ENCODE data around the gene CST1.
"Not testable (repeated sequence)": the region's sequence is repeated elsewhere in the genome, so short reads cannot be mapped to it uniquely, and the experiment has no call there.

CST1 gene

DNA sequence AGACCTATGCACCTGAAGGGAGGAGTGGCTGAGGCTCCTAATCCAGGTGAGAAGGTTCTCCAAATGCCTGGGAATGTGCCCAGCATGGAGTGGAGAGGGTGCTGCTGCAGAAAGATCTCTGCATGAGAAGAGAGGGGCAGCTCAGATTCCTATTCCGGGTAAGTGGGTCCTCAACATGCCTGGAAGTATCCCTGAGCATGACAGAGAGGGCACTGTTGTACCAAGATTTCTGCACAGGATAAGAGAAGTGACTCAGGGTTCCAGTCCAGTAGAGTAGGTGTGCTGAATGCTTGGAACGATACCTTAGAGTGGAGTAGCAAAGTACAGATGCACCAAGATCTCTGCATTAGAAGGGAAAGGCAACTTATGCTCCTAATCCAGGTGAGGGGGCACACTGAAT lies 15.8 kb downstream of the CST1 start:
- H3K4me1 ChIP-seq (ENCODE audit: control insufficient read depth, insufficient read depth, low read length); H3K27me3 ChIP-seq (ENCODE audit: control insufficient read depth, insufficient read depth, low read length); H3K4me3 ChIP-seq (ENCODE audit: low read depth, low read length); H3K9me3 ChIP-seq (ENCODE audit: control insufficient read depth, insufficient read depth, low read length); H3K9ac ChIP-seq (ENCODE audit: low read depth, low read length); H3K36me3 ChIP-seq (ENCODE audit: control insufficient read depth, insufficient read depth, low read length): not testable (repeated sequence)

DNA sequence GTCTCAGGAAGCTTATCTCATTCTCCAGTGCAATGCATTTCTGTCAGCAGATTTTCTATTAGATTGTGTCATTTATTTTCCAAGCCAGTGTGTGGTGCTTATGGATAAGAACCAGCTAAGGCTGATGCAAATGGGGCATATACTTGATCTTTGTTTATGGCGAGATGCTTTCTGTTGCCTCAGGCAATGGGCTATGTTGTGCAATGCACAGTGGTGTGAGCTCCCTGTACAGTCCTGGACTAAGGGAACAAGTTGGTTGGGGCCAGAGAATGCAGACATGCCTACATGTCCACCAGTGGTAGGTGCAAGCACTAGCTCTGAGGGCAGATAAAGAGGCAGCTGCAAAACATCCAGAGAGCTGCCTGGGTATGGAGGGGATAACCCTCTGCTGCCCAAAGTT lies 16.3 kb downstream of the CST1 start:
- not testable (repeated sequence) for H3K27me3 ChIP-seq (ENCODE audit: control insufficient read depth, insufficient read depth, low read length); H3K9me3 ChIP-seq (ENCODE audit: control insufficient read depth, insufficient read depth, low read length); H3K4me1 ChIP-seq (ENCODE audit: control insufficient read depth, insufficient read depth, low read length); H3K4me3 ChIP-seq (ENCODE audit: low read depth, low read length); H3K36me3 ChIP-seq (ENCODE audit: control insufficient read depth, insufficient read depth, low read length); H3K9ac ChIP-seq (ENCODE audit: low read depth, low read length)

DNA sequence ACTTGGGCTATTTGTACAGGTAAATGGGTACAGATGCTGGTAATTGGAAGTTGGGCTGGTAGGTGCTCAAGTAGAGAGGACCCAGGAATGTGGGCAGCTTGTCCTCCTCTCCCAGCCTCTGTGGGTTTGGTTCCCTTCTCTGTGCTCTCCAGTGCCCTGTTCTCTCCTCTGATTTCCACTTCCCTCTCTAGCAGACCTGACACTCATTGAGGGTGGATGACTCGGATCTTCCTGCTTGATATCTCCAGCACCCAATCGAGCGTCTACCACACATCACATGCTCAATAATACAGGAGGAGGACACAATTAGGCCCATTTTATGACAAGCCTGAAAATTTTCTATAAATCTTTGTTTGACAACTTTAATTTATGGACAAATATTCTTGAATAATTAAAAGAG lies 23.7 kb downstream of the CST1 start:
- Histone ChIP-seq H3K27me3 (ENCODE audit: control insufficient read depth, insufficient read depth, low read length) (no peaks in the 10 kb centered on the region), H3K36me3 (ENCODE audit: control insufficient read depth, insufficient read depth, low read length) (no peaks in the 10 kb centered on the region), H3K9ac (ENCODE audit: low read depth, low read length) (no peak overlapping the region), H3K9me3 (ENCODE audit: control insufficient read depth, insufficient read depth, low read length) (no peaks in the 10 kb centered on the region), H3K4me3 (ENCODE audit: low read depth, low read length) (no peak overlapping the region), H3K4me1 (ENCODE audit: control insufficient read depth, insufficient read depth, low read length) (no peaks in the 10 kb centered on the region)

DNA sequence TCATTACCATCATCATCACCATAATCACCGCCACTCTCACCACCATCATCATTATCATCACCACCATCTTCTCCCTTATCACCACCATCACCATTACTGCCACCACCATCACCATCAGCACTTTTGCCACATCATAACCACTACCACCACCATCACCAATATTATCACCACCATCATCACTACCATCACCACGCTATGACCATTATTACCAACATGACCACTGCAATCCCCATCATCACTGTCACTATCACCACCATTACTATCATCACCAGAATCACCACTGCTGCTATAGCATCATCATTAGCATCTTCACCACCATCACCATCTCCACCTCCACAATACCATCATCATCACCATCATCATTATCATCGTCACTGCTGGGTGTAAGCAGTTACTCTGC lies 25.6 kb downstream of the CST1 start:
- no peaks in the 10 kb centered on the region for H3K4me1 ChIP-seq (ENCODE audit: control insufficient read depth, insufficient read depth, low read length)
- H3K9me3 ChIP-seq (ENCODE audit: control insufficient read depth, insufficient read depth, low read length), result no peaks in the 10 kb centered on the region
- no peaks in the 10 kb centered on the region for H3K27me3 ChIP-seq (ENCODE audit: control insufficient read depth, insufficient read depth, low read length)
- H3K36me3 ChIP-seq (ENCODE audit: control insufficient read depth, insufficient read depth, low read length), result no peaks in the 10 kb centered on the region
- no peak overlapping the region for H3K9ac ChIP-seq (ENCODE audit: low read depth, low read length)
- H3K4me3 ChIP-seq (ENCODE audit: low read depth, low read length), result no peak overlapping the region

DNA sequence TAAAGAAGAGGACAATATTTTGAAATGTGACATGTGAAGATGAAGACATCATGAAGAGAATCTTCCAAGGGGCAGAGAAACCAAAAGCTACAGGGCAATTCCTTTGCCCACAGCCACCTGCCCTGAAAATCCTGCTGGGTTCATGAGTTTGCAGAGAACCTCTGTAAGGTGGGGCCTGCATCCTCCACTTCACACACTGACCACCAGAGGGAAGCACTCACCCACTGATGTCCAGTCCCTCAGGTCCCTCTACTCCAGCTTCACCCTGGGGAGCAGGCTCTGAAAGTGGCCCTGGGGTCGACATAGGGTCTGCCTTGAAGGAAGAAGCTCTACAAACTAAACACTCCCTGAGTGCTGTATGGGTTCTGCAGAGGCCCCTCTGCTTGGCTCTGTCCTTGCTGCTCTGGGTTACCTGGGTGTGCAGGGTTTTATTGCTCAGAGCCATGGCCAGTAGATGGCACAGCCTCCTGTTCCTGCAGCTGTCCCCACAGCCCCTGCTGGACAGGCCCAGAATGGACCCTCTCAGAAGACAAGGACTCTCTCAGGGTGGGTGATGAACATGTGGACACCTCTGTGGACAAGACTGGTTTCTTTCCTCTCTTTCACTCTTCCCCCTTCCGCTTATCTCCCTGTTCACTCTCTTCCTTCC lies 27.0 kb downstream of the CST1 start:
- not testable (repeated sequence) for H3K27me3 ChIP-seq (ENCODE audit: control insufficient read depth, insufficient read depth, low read length); H3K4me3 ChIP-seq (ENCODE audit: low read depth, low read length); H3K36me3 ChIP-seq (ENCODE audit: control insufficient read depth, insufficient read depth, low read length); H3K9ac ChIP-seq (ENCODE audit: low read depth, low read length); H3K4me1 ChIP-seq (ENCODE audit: control insufficient read depth, insufficient read depth, low read length); H3K9me3 ChIP-seq (ENCODE audit: control insufficient read depth, insufficient read depth, low read length)

DNA sequence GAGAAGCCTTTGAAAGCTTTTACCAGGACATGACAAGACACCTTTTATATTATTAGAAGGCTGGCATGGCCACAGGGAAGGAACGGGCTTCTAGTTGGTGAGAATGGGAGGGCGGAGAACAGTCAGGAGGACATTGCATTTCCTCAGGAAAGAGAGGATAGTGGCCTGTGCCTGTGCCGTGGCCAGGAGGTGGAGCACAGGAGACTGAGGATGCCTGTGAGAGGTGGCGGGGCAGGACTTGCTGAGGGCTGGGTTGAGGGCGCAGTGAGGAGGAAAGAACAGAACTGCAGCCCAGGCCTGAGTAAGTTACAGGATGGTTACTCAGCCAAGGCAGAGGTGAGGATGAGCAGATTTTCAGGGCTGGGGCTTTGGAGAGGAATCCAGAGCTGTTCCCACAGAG lies 27.9 kb downstream of the CST1 start:
- H3K4me1 ChIP-seq (ENCODE audit: control insufficient read depth, insufficient read depth, low read length); H3K36me3 ChIP-seq (ENCODE audit: control insufficient read depth, insufficient read depth, low read length); H3K4me3 ChIP-seq (ENCODE audit: low read depth, low read length); H3K27me3 ChIP-seq (ENCODE audit: control insufficient read depth, insufficient read depth, low read length); H3K9ac ChIP-seq (ENCODE audit: low read depth, low read length); H3K9me3 ChIP-seq (ENCODE audit: control insufficient read depth, insufficient read depth, low read length): not testable (repeated sequence)

DNA sequence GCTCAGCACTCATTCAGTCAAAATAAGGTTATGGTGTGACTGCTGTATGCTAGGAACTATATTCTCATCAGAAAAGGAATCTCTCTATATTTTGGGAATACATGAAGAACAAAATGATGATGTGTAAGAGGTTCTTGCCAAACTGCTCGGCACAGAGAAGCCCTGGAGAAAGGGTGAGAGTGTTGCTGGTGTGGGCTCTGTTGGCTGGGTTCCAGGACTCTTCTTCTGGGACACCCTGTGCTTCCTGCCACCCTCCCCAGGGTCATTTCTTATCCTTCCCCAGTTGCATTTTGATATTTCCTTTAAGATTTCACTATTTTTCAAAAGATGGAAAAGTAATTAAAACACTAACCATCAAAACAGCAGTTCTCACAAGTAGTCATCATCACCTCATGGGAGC lies 28.8 kb downstream of the CST1 start:
- no peaks in the 10 kb centered on the region for H3K4me1 ChIP-seq (ENCODE audit: control insufficient read depth, insufficient read depth, low read length)
- H3K27me3 ChIP-seq (ENCODE audit: control insufficient read depth, insufficient read depth, low read length), result no peaks in the 10 kb centered on the region
- no peaks in the 10 kb centered on the region for H3K36me3 ChIP-seq (ENCODE audit: control insufficient read depth, insufficient read depth, low read length)
- H3K9ac ChIP-seq (ENCODE audit: low read depth, low read length), result no peak overlapping the region
- H3K9me3 ChIP-seq (ENCODE audit: control insufficient read depth, insufficient read depth, low read length), result no peaks in the 10 kb centered on the region
- no peak overlapping the region for H3K4me3 ChIP-seq (ENCODE audit: low read depth, low read length)

DNA sequence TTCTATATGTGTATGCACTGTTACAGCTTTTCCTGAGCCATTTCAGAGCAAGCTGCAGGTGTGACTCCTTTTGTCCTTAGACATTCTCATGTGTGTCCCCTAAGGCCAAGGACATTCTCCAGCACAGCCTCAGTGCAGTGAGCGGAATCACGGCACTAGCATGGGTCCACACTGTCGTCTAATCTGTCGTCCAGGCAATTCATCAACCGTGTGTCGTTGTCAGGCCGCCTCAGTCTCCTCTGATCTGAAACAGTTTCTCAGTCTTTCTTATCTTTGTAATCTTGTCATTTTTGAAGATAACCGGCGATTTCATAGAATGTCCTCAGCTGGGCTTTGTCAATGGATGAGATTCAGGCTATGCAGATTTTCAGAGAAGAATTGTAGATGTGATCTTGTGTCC lies 31.4 kb downstream of the CST1 start:
- not testable (repeated sequence) for H3K9ac ChIP-seq (ENCODE audit: low read depth, low read length); H3K9me3 ChIP-seq (ENCODE audit: control insufficient read depth, insufficient read depth, low read length); H3K4me1 ChIP-seq (ENCODE audit: control insufficient read depth, insufficient read depth, low read length); H3K36me3 ChIP-seq (ENCODE audit: control insufficient read depth, insufficient read depth, low read length); H3K4me3 ChIP-seq (ENCODE audit: low read depth, low read length); H3K27me3 ChIP-seq (ENCODE audit: control insufficient read depth, insufficient read depth, low read length)

DNA sequence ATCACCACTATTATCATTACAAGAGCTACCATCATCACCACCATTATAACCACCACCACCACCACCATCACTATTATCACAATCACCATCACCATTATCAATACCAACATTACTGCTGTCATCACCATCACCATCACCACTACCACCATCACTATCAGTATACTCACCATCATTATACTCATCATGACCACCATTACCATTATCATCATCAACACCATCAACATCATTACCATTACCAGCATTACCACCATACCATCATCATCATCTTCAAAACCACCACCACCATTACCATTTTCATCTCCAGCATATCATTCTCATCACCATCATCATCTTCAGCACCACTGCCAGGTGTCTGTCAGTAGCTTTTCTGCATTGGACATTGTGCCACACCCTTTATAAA lies 39.0 kb downstream of the CST1 start:
- H3K27me3 ChIP-seq (ENCODE audit: control insufficient read depth, insufficient read depth, low read length); H3K9ac ChIP-seq (ENCODE audit: low read depth, low read length); H3K4me1 ChIP-seq (ENCODE audit: control insufficient read depth, insufficient read depth, low read length); H3K9me3 ChIP-seq (ENCODE audit: control insufficient read depth, insufficient read depth, low read length); H3K36me3 ChIP-seq (ENCODE audit: control insufficient read depth, insufficient read depth, low read length); H3K4me3 ChIP-seq (ENCODE audit: low read depth, low read length): not testable (repeated sequence)

DNA sequence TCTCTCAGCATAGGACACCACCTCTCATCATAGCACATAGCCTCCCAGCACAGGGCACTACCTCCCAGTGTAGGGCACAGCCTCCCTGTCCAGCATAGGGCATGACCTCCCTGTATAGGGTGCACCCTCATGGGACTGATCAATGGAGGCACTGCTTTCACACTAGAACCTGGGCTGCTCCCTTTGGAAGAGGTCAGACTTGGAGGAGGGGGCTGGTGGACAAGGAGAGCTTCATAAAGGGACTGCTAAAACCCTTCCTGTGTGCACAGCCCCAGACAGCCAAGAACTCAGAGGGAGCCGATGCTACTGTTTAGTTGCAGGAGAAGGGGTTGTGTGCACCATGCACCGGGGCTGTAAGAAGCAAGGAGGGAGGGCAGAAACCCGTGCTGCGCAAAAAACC lies 40.0 kb downstream of the CST1 start:
- no peaks in the 10 kb centered on the region for H3K36me3 ChIP-seq (ENCODE audit: control insufficient read depth, insufficient read depth, low read length)
- no peaks in the 10 kb centered on the region for H3K4me1 ChIP-seq (ENCODE audit: control insufficient read depth, insufficient read depth, low read length)
- no peak overlapping the region for H3K9ac ChIP-seq (ENCODE audit: low read depth, low read length)
- no peaks in the 10 kb centered on the region for H3K27me3 ChIP-seq (ENCODE audit: control insufficient read depth, insufficient read depth, low read length)
- no peak overlapping the region for H3K4me3 ChIP-seq (ENCODE audit: low read depth, low read length)
- no peaks in the 10 kb centered on the region for H3K9me3 ChIP-seq (ENCODE audit: control insufficient read depth, insufficient read depth, low read length)

DNA sequence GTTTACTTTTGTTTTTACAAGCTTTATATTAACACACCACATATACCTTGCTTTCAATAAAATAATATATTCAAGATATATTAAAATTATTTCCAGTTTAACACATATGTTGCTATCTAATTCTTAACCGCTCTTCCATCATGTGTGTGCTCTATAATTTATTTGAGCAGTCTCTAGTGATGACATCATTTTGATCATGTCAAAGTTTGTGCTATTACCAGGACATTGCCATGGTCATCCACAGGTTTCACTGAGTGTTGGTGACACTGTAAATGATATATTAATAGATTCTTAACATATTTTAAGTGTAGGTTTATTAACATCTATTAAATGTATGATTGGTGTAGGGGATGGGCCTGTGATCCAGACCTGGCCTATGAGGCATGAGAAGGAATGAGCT lies 44.8 kb downstream of the CST1 start:
- Histone ChIP-seq H3K9ac (ENCODE audit: low read depth, low read length) (no peak overlapping the region), H3K36me3 (ENCODE audit: control insufficient read depth, insufficient read depth, low read length) (no peaks in the 10 kb centered on the region), H3K9me3 (ENCODE audit: control insufficient read depth, insufficient read depth, low read length) (no peaks in the 10 kb centered on the region), H3K4me1 (ENCODE audit: control insufficient read depth, insufficient read depth, low read length) (no peaks in the 10 kb centered on the region), H3K27me3 (ENCODE audit: control insufficient read depth, insufficient read depth, low read length) (no peaks in the 10 kb centered on the region), H3K4me3 (ENCODE audit: low read depth, low read length) (no peak overlapping the region)

DNA sequence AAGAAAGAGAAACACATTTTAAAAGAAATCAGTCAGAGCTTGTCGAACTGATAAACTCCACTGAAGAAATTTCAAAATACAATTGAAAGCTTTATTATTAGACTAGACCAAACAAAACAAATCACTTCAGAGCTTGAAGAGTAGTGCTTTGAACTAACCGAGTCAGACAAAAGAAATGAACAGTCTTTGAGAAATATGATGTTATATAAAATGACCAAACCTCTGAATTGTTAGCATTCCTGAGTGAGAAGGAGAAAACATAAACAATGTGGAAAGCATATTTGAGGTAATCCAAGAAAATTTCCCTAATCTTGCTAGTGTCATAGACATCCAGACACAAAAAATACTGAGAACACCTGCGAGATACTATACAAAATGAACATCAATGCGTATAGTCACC lies 48.7 kb downstream of the CST1 start:
- H3K27me3 ChIP-seq (ENCODE audit: control insufficient read depth, insufficient read depth, low read length), result no peaks in the 10 kb centered on the region

DNA sequence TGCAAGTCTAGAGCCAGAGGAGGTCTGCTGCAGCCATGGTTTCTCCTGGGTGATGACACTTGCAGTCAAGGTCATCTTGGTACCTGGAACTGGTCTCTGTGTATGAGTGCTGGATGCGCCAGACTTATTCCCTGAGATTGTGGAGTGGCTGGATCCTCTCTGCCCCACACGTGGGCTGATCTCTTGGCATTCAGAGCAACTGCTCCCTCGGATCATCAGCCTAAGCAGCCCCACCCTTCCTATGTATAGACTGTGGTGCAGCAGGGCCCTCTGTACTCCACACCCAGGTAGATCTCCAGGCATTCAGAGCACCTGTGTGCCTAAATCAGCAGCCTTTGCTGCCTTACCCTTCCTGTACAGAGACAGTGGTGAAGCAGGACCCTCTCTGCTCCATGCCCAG lies 49.8 kb downstream of the CST1 start:
- no peaks in the 10 kb centered on the region for H3K27me3 ChIP-seq (ENCODE audit: control insufficient read depth, insufficient read depth, low read length)
- no peaks in the 10 kb centered on the region for H3K36me3 ChIP-seq (ENCODE audit: control insufficient read depth, insufficient read depth, low read length)
- no peak overlapping the region for H3K4me3 ChIP-seq (ENCODE audit: low read depth, low read length)
- H3K9ac ChIP-seq (ENCODE audit: low read depth, low read length), result no peak overlapping the region
- no peaks in the 10 kb centered on the region for H3K4me1 ChIP-seq (ENCODE audit: control insufficient read depth, insufficient read depth, low read length)
- no peaks in the 10 kb centered on the region for H3K9me3 ChIP-seq (ENCODE audit: control insufficient read depth, insufficient read depth, low read length)

More for the DNA sequence above, 48.7 kb downstream of the CST1 start:
- no peak overlapping the region for H3K9ac ChIP-seq (ENCODE audit: low read depth, low read length)
- H3K4me1 ChIP-seq (ENCODE audit: control insufficient read depth, insufficient read depth, low read length), result no peaks in the 10 kb centered on the region
- H3K9me3 ChIP-seq (ENCODE audit: control insufficient read depth, insufficient read depth, low read length), result no peaks in the 10 kb centered on the region
- no peaks in the 10 kb centered on the region for H3K36me3 ChIP-seq (ENCODE audit: control insufficient read depth, insufficient read depth, low read length)
- H3K4me3 ChIP-seq (ENCODE audit: low read depth, low read length), result no peak overlapping the region
